Panc1 (cell line): ENCODE results near the gene DAB1.

Experiments
- CTCF ChIP-seq: fragments of 450-650 bp; IDR thresholded peaks from 2 replicates; pipeline ENCODE4 v1.5.1; 2017; ENCODE audit warnings: mild to moderate bottlenecking
- POLR2AphosphoS5 ChIP-seq: IDR thresholded peaks from 2 replicates; pipeline ENCODE4 v1.6.1; 2012; ENCODE audit warnings: mild to moderate bottlenecking, low read depth, low read length, moderate library complexity
- REST ChIP-seq, 2 experiments: IDR thresholded peaks; 2 replicates each; pipeline ENCODE4 v1.6.1; 2011 to 2012; ENCODE audit warnings: low read depth in 2 of 2, control low read depth in 1 of 2, low read length in 1 of 2, mild to moderate bottlenecking in 1 of 2, moderate library complexity in 1 of 2; ENCODE audit not compliant: insufficient read depth in 1 of 2
- SIN3A ChIP-seq: IDR thresholded peaks from 2 replicates; pipeline ENCODE4 v1.6.1; 2012; ENCODE audit warnings: low read depth, mild to moderate bottlenecking, low read length, moderate library complexity, borderline replicate concordance; ENCODE audit not compliant: insufficient read depth
- TCF7L2 ChIP-seq: IDR thresholded peaks from 2 replicates; pipeline ENCODE4 v1.6.1; 2011; ENCODE audit warnings: mild to moderate bottlenecking, low read depth, low read length, inconsistent platforms

DNA sequence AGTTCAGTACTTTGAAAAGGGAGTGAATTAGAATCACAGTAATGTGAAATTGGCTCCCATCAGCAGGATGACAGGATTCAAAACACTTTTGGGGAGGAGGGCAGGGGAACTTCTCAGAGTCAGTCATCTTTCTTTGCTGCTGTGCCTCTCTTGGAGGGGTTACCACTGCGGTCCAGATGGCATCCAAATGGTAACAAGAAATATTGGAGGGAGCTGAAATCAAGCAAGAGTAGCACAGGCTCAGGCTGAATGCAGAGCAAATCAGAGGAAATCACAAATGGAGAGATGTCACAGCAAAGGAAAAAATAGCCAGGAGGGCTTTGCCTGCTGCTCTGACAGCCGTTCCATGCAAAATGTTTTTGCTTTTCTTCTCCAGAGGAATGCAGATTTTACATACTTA is 383.0 kb downstream of the DAB1 start:
- TF ChIP-seq POLR2AphosphoS5 (no peak), REST (IDR thresholded peaks at IDR 0.05; ENCODE audit: insufficient read depth in 1 of 2, low read depth in 2 of 2, low read length in 1 of 2) (no peak), CTCF (no peak), SIN3A (no peak), TCF7L2 (no peak)
